HEK293 (cell line): Measurements from ENCODE around the gene TMCC1.
A peak's percentile ranks its signal among the peaks of the same experiment; 100 is the strongest.

Experiments used
- CTCF ChIA-PET: fragments of 350-600 bp; formaldehyde crosslinking; extraction: SDS; loops from one replicate; lab custom pipeline; 2021; ENCODE audit warnings: antibody characterized with exemption; lab: Yijun Ruan, JAX
- POLR2A ChIA-PET: fragments of 300-600 bp; formaldehyde crosslinking; extraction: SDS; loops from one replicate; lab custom pipeline; 2020; ENCODE audit warnings: antibody characterized with exemption, inconsistent platforms; lab: Yijun Ruan, JAX
- H3K27ac ChIP-seq: fragments of 200-500 bp; sonication (Bioruptor generic); 2 replicates; pipeline ENCODE4 v1.5.1; 2014; ENCODE audit warnings: low read depth, low read length, control low read depth, inconsistent platforms; ENCODE audit errors: extremely low read depth
- H3K36me3 ChIP-seq, 2 experiments: fragments of 200-500 bp in 1 of 2; sonication (Bioruptor generic) in 1 of 2; 1 replicate in 1 of 2; 2 replicates in 1 of 2; pipeline ENCODE4 v1.5.1; 2014 to 2017; ENCODE audit warnings: inconsistent platforms in 2 of 2, low read length in 2 of 2; ENCODE audit not compliant: control insufficient read depth in 2 of 2, insufficient read depth in 1 of 2
- H3K4me1 ChIP-seq: fragments of 200-500 bp; sonication (Bioruptor generic); 2 replicates; pipeline ENCODE4 v1.5.1; 2014; ENCODE audit warnings: mild to moderate bottlenecking, low read length, inconsistent platforms; ENCODE audit not compliant: control insufficient read depth, insufficient read depth
- H3K4me3 ChIP-seq: 2 replicates; pipeline ENCODE4 v1.5.1; 2011; ENCODE audit warnings: low read depth, mild to moderate bottlenecking, control low read depth, low read length, moderate library complexity
- H3K9me3 ChIP-seq: fragments of 200-500 bp; sonication (Bioruptor generic); 2 replicates; pipeline ENCODE4 v1.5.1; 2014; ENCODE audit warnings: low read depth, low read length, inconsistent platforms; ENCODE audit not compliant: control insufficient read depth, insufficient read depth
- BCL11A ChIP-seq: fragments of 450-650 bp; formaldehyde crosslinking; IDR thresholded peaks from 2 replicates; pipeline ENCODE4 v1.5.1; 2016; ENCODE audit warnings: low read depth, missing biosample characterization, missing genetic modification characterization
- BCL6B ChIP-seq: fragments of 450-650 bp; formaldehyde crosslinking; IDR thresholded peaks from 2 replicates; pipeline ENCODE4 v1.5.1; 2017; ENCODE audit warnings: missing biosample characterization, missing genetic modification characterization
- HOXA7 ChIP-seq: sonication (generic); formaldehyde crosslinking; IDR thresholded peaks from 2 replicates; pipeline ENCODE4 v1.8.1; 2022; ENCODE audit warnings: missing genetic modification reagents, borderline replicate concordance
- KLF1 ChIP-seq: fragments of 450-650 bp; formaldehyde crosslinking; IDR thresholded peaks from 2 replicates; pipeline ENCODE4 v1.5.1; 2016; ENCODE audit warnings: missing biosample characterization, missing genetic modification characterization
- PRDM10 ChIP-seq: fragments of 450-650 bp; formaldehyde crosslinking; IDR thresholded peaks from 2 replicates; pipeline ENCODE4 v1.5.1; 2016; ENCODE audit warnings: missing biosample characterization, missing genetic modification characterization
- SP7 ChIP-seq: fragments of 450-650 bp; formaldehyde crosslinking; IDR thresholded peaks from 2 replicates; pipeline ENCODE4 v1.5.1; 2016; ENCODE audit warnings: missing biosample characterization, missing genetic modification characterization
- ZBTB8A ChIP-seq: fragments of 450-650 bp; formaldehyde crosslinking; IDR thresholded peaks from 2 replicates; pipeline ENCODE4 v1.5.1; 2016; ENCODE audit warnings: missing biosample characterization, missing genetic modification characterization
- ZFP69B ChIP-seq: fragments of 450-650 bp; formaldehyde crosslinking; IDR thresholded peaks from 2 replicates; pipeline ENCODE4 v1.5.1; 2016; ENCODE audit warnings: missing biosample characterization, missing genetic modification characterization
- ZNF449 ChIP-seq: fragments of 450-650 bp; formaldehyde crosslinking; IDR thresholded peaks from 2 replicates; pipeline ENCODE4 v1.5.1; 2017; ENCODE audit warnings: missing biosample characterization, mild to moderate bottlenecking, missing genetic modification characterization, moderate library complexity
- ZNF704 ChIP-seq: fragments of 450-650 bp; formaldehyde crosslinking; IDR thresholded peaks from 2 replicates; pipeline ENCODE4 v1.5.1; 2016; ENCODE audit warnings: missing biosample characterization, missing genetic modification characterization

The TMCC1 gene

GRCh38 chr3:129794311-129795185 is 99.0 kb downstream of the TMCC1 start (continued):
- peak; percentile 44; the same call in 1 of the 2 replicates for TF ChIP-seq PRDM10 (tag by site-specific recombination)
- TF ChIP-seq, all 188 proteins: peak for 13

- CTCF ChIA-PET: interaction anchor here (0.6 to 1.4 kb wide), 3 partner anchors 14 to 941 kb away, joined by 3 to 4 read pairs (median 3); no protein-coding TSS in a partner anchor
- POLR2A ChIA-PET: interaction anchor here (0.5 kb wide), 1 partner anchor 8 kb away, joined by 5 read pairs; no protein-coding TSS in a partner anchor
- TF ChIP-seq SP7 (peak; percentile 63; the same call in 1 of the 2 replicates), BCL6B (tag by site-specific recombination) (no peak), HOXA7 (CRISPR knock-in tag) (no peak), KLF1 (no peak), ZFP69B (no peak)
Measured at GRCh38 chr3:129793942-129794310, 99.6 kb downstream of the TMCC1 start.

GRCh38 chr3:129793319-129793718 is 100.2 kb downstream of the TMCC1 start:
- H3K4me3 ChIP-seq: peak overlapping the region; percentile 6; the same call in 1 of the 2 replicates
- H3K27ac ChIP-seq: no peak overlapping the region
- no peaks in the 10 kb centered on the region for H3K9me3 ChIP-seq
- TF ChIP-seq BCL11A (tag by site-specific recombination) (no peak), ZNF704 (no peak), ZBTB8A (no peak), ZNF449 (tag by site-specific recombination) (no peak)
- TF ChIP-seq, all 188 proteins: peak for 0
- ChIA-PET CTCF (interaction anchor here (1.0 to 1.4 kb wide), 2 partner anchors 14 to 303 kb away, joined by 3 to 4 read pairs; no protein-coding TSS in a partner anchor), POLR2A (interaction anchor here (0.5 kb wide), 1 partner anchor 7 kb away, joined by 5 read pairs; no protein-coding TSS in a partner anchor)
- no peaks in the 10 kb centered on the region for H3K4me1 ChIP-seq
- no peaks in the 10 kb centered on the region for H3K36me3 ChIP-seq

More at GRCh38 chr3:129793942-129794310, 99.6 kb downstream of the TMCC1 start:
- Histone ChIP-seq H3K27ac (no peak overlapping the region), H3K9me3 (no peaks in the 10 kb centered on the region), H3K4me3 (peak overlapping the region; percentile 39), H3K4me1 (no peaks in the 10 kb centered on the region), H3K36me3 (no peaks in the 10 kb centered on the region)
